NB4 (cell line): Measurements from ENCODE around the gene SLC12A5.
A peak's percentile ranks its signal among the peaks of the same experiment; 100 is the strongest.

Experiments used
- POLR2A ChIP-seq: IDR thresholded peaks from 2 replicates; pipeline ENCODE4 v1.6.1; 2011; ENCODE audit warnings: mild to moderate bottlenecking; ENCODE audit not compliant: insufficient read length; ENCODE audit errors: extremely low read depth
- TF ChIP-seq, protein P1 (sequence below): IDR thresholded peaks from one replicate; pipeline ENCODE4 v1.5.1; 2012; ENCODE audit warnings: low read depth, low read length

DNA sequence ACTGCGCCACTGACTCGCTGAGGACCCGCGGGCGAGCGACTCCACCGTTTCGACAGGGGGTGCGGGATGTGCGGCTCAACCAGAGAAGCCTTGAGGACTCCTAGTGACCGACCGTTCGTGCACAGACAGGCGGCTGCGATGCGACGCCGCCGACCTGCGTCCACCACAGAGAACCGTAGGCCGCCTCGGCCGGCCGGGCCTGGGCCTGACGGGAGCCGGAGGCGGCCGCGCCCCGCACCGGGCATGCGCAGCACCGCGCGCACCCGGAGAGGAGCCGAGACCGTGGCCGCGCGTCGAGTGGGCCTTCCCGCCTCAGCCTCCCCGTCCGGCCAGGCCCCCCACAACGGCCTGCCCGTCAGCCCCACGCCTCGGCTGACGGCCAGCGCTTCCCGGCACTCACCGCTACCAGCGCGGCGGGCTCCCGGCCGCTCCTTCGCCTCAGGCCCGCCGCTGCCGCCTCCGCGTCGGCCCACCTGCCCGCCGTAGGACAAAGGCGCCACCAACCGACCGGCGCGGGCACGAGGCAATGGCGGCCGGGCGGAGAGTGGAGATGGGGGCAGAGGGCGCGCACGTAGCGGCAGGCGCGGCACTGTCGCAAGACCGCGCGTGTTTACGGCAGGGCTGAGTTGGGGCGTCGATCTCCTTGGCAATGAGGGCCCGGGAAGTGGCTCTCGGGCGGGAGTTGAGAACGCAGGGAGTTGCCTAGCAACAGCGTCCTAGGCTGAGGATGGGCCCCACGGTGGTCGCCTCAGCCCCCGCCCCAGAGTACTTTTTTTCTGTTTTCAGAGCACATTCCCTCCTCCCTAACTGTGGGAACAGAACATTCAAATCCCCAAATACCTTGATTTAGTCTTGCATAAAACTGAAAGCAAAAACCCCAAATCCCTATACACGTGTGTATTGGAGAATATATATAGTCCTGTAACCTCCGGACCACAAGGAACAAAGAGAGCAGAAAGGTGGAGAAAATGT is 60.7 kb downstream of the SLC12A5 start, which contains the start of gene NCOA5:
- TF ChIP-seq, protein P1, sequence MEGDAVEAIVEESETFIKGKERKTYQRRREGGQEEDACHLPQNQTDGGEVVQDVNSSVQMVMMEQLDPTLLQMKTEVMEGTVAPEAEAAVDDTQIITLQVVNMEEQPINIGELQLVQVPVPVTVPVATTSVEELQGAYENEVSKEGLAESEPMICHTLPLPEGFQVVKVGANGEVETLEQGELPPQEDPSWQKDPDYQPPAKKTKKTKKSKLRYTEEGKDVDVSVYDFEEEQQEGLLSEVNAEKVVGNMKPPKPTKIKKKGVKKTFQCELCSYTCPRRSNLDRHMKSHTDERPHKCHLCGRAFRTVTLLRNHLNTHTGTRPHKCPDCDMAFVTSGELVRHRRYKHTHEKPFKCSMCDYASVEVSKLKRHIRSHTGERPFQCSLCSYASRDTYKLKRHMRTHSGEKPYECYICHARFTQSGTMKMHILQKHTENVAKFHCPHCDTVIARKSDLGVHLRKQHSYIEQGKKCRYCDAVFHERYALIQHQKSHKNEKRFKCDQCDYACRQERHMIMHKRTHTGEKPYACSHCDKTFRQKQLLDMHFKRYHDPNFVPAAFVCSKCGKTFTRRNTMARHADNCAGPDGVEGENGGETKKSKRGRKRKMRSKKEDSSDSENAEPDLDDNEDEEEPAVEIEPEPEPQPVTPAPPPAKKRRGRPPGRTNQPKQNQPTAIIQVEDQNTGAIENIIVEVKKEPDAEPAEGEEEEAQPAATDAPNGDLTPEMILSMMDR = no peak
- TF ChIP-seq POLR2A = peak; percentile 93
